Measurements from ENCODE around the gene TNFSF12. TPM values are rescaled to one million over a fixed set of nuclear protein-coding genes. Genes with fewer than 3 reads are reported as not detected.

Gene TNFSF12
- total and polyA plus RNA-seq, 11 donors: 19.6 to 49.5 (median 35.1) TPM

- intact Hi-C loops (cut with DNase I): loop anchor here in 1 of 10 donors (2.0 kb wide), 1 partner anchor 38 kb away; the partner anchor contains the start of gene SENP3
- peak in 4 of 5 donors; percentile 31 to 43 (median 35) for DNase-seq
These were observed 25.8 kb upstream of the TNFSF12 start for GRCh38 chr17:7523033-7523432.

DNA sequence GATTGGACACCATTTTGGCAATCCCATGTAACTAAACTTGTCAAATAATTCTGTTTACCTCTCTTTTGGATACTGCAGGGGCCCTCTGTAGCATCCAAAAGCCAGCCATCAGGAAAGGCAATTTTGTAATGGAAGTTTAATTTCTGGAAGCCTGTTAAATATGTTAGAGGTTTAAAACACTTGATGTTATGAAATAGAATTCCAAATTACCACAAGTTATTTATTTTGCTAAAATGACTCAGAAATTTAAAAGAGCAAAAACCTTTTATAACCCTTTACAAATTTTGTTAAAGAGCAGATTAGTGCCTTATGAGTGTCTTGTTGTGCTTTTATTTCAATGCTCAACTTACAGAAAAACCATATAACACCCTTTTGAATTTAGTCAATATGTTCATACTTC is 20.0 kb upstream of the TNFSF12 start:
- TF ChIP-seq, protein P1, sequence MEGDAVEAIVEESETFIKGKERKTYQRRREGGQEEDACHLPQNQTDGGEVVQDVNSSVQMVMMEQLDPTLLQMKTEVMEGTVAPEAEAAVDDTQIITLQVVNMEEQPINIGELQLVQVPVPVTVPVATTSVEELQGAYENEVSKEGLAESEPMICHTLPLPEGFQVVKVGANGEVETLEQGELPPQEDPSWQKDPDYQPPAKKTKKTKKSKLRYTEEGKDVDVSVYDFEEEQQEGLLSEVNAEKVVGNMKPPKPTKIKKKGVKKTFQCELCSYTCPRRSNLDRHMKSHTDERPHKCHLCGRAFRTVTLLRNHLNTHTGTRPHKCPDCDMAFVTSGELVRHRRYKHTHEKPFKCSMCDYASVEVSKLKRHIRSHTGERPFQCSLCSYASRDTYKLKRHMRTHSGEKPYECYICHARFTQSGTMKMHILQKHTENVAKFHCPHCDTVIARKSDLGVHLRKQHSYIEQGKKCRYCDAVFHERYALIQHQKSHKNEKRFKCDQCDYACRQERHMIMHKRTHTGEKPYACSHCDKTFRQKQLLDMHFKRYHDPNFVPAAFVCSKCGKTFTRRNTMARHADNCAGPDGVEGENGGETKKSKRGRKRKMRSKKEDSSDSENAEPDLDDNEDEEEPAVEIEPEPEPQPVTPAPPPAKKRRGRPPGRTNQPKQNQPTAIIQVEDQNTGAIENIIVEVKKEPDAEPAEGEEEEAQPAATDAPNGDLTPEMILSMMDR (IDR thresholded peaks at IDR 0.05): no peak
- no peak for TF ChIP-seq POLR2A (IDR thresholded peaks at IDR 0.05)
- intact Hi-C loops (cut with DNase I): no loop called here

More at GRCh38 chr17:7523033-7523432, 25.8 kb upstream of the TNFSF12 start:
- no peak for TF ChIP-seq POLR2A (IDR thresholded peaks at IDR 0.05)
- TF ChIP-seq, protein P1 (IDR thresholded peaks at IDR 0.05): peak; percentile 29 to 62 (median 44)
- Histone ChIP-seq H3K9me3 (peaks cover 0 to 2% (median 0%) of the 10 kb centered on the region in 12 donors), H3K4me3 (no peak overlapping the region), H3K4me1 (no peaks in the 10 kb centered on the region), H3K27ac (no peak overlapping the region), H3K27me3 (no peaks in the 10 kb centered on the region), H3K36me3 (no peaks in the 10 kb centered on the region)
- WGBS, 4 donors: 25 to 51% (median 36%) methylated on average over 10 of the region's 10 CpGs
- ATAC-seq: peak in 2 of 4 donors; percentile 33 to 36

DNA sequence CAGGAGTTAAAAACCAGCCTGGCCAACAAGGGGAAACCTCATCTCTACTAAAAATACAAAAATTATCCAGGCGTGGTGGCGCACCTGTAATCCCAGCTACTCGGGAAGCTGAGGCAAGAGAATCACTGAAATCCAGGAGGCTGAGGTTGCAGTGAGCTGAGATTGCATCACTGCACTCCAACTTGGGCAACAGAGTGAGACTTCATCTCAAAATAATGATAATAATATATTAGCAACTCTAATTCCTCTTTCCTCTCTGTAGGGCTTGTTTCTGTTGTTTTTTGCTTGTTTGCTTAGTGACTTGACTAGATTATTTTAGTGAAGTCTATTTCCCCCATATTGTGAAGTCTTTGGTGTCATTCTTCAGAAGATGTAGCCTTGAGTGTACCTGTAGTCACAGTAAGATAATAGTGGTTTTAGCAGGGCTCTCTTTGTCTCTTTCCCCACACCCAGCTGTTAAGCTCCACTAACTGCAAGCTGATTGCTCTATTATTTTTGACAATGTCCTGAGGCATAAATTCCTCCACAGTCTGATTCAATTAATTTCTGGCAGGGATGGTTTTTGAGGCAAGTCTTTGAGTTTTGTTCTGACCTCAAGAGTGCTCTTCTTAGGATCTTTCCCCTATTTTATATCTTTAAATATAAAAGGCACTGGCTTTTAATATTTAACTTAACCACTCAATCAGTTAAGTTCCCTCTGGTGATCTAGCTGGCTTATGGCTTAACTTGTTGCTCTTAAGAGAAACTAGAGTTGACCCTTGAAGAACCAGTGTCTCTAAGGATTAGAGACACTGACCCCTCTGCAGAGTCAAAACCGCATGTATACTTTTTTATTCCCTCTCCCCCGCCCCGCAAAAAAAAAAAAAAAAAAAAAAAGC is 18.6 kb upstream of the TNFSF12 start:
- WGBS, 4 donors: 88 to 94% (median 91%) methylated on average over 6 of the region's 6 CpGs
- TF ChIP-seq, protein P1 (IDR thresholded peaks at IDR 0.05): no peak
- TF ChIP-seq POLR2A (IDR thresholded peaks at IDR 0.05): no peak
- Histone ChIP-seq H3K27ac (no peak overlapping the region), H3K36me3 (no peaks in the 10 kb centered on the region), H3K4me3 (no peak overlapping the region), H3K27me3 (no peaks in the 10 kb centered on the region), H3K4me1 (no peaks in the 10 kb centered on the region), H3K9me3 (peaks cover 0 to 25% (median 12%) of the 10 kb centered on the region in 12 donors)
- intact Hi-C loops (cut with DNase I): no loop called here
- DNase-seq: no peak
- ATAC-seq: no peak

More for the DNA sequence above, 20.0 kb upstream of the TNFSF12 start:
- ATAC-seq (no peak), DNase-seq (no peak)
- H3K27ac ChIP-seq: no peak overlapping the region
- no peaks in the 10 kb centered on the region for H3K27me3 ChIP-seq
- H3K4me3 ChIP-seq: no peak overlapping the region
- H3K36me3 ChIP-seq: no peaks in the 10 kb centered on the region
- no peaks in the 10 kb centered on the region for H3K4me1 ChIP-seq
- H3K9me3 ChIP-seq: peaks cover 0 to 25% (median 12%) of the 10 kb centered on the region in 12 donors

- Histone ChIP-seq H3K27me3 (no peaks in the 10 kb centered on the region), H3K4me1 (no peaks in the 10 kb centered on the region), H3K36me3 (no peaks in the 10 kb centered on the region), H3K27ac (no peak overlapping the region), H3K9me3 (peaks cover 0 to 11% (median 4%) of the 10 kb centered on the region in 12 donors), H3K4me3 (no peak overlapping the region)
- intact Hi-C loops (cut with DNase I): no loop called here
- no peak for DNase-seq
- WGBS, 4 donors: 56 to 89% (median 75%) methylated on average over 3 of the region's 3 CpGs
- no peak for TF ChIP-seq POLR2A (IDR thresholded peaks at IDR 0.05)
- TF ChIP-seq, protein P1 (IDR thresholded peaks at IDR 0.05): no peak
- ATAC-seq: no peak
These were observed 10.8 kb upstream of the TNFSF12 start for GRCh38 chr17:7538050-7538449.

Measured in heart left ventricle (tissue), 16 donors.